HG02571 (cell line): ENCODE measurements around the gene CSNK2A2.

Experiments
- ATAC-seq: cut with Tn5 transposase; IDR thresholded peaks from one replicate; pipeline ENCODE4 v1.9.1; 2021; ENCODE audit warnings: mild to moderate bottlenecking, moderate library complexity; ENCODE audit not compliant: unreplicated experiment

CSNK2A2 gene

DNA sequence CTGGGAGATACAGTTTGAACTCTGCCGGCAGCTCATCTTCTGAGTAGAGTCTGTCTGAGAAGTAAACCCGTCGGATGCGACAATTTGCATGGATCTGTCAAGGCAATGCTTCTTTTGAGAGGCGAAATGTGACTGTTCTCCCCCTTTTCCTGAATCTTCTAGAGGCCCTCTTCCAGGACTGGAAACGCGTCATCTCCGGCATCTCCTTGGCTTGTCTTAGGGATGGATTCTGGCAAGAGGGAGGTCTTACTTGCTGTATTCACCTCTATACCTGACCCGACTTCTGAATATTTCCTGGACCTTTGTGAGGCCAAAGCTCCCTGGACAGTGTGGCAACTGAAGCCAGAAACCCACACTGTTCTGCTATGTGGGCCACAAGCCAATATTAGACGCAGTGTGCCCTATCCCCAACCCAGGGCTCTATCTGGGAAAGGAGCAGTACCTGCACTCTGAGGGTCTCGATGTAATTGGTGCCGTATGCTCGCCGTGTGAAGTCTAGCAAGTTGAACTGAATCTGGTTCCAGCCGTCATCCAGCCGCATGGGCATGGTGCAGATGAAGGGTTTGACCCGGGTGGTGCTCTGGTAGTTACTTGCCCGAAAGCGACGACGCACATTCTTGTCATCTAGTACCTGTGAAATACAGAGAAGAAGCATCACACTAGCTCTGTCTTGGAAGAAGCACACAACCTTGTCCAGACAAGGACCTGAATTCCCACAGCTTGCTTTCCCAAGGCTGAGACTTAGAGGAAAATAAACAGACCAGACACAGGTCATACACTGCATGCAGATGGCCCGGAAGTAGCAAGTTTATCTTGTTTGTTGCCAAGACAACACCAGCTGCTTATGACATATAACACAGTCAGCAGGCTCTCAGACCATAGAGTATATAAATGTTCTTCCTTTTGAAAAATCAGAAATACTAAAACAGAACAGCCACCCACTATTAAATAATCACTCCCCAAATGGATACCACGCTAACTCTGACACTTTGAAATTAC, 82.8 kb downstream of the CSNK2A2 start:
- no peak for ATAC-seq

DNA sequence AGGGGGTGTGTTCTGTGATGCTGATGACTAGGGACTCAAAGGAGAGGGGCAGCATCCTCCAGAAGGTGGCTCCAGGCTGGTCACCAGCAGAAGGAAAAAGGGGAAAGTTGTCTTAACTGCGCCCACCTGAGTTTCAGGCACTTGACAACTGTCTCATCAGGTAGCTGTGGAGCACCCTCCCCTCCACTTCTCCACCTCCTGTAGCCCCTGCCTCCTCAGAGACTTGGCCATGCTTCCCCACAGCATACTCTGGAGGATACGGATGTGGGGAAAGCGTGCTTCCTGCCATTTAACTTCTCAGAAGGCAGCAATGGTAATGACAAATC, 86.6 kb downstream of the CSNK2A2 start:
- ATAC-seq = no peak

DNA sequence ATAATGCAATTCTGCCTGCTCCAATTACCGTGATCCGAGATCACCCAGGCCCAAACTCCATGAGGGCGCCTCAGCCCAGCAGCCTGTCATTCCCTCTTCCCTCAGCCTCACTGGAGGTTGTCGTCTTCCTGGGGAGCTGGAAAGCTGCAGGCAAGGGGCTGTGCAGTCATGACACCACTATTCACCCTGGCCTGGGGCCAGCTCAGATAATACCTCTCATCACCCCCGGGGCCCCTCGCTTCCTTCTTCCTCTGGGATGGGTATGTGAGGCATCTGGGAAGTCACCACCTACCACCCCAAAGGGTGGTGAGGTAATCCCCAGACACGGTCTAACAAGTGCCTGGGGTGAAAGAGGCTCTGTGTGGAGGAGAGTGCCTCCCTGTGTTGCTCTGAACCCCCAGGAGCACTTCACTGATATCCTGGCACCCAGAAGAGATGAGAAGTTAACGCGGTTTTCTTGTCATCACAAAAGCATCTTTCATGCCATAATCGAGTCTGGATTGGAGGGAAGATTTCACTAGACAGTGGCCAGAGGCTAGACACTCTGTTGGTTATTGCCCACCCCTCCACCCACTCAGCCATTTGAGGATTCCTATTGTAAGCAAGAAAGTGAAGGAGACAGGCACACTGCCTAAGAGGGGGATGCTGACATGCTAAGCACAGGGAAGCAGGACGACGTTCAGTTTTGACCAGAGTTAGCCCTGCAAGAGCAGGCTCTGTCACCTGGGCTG, 87.2 kb downstream of the CSNK2A2 start:
- no peak for ATAC-seq

GRCh38 chr16:58109881-58110280, 88.0 kb downstream of the CSNK2A2 start:
- ATAC-seq = no peak

DNA sequence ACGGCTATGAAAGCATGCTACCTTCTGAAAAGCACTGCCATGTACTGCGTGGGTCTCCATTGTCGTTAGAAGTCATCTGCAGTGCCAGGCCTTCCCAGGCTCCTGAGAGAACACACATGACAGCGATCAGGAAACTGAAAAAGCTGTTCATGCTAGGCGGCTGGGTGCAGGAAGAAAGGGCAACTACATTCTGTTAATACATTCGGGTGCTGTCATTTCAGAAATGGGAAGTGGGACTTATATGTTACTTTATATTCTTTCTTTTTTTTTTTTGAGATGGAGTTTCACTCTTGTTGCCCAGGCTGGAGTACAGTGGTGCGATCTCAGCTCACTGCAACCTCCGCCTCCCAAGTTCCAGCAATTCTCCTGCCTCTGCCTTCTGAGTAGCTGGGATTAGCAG, 88.6 kb downstream of the CSNK2A2 start:
- no peak for ATAC-seq
